C1 segment of cervical spinal cord (tissue), 14 donors: Measurements from ENCODE around the gene VPS13D.
A peak's percentile ranks its signal among the peaks of the same experiment; 100 is the strongest.
"Not testable (repeated sequence)": the region's sequence is repeated elsewhere in the genome, so short reads cannot be mapped to it uniquely, and the experiment has no call there.

Experiments used
- DNase-seq, 14 donors: peaks; one replicate each; lab custom pipeline; 2025; lab: John Stamatoyannopoulos, UW

VPS13D gene

GRCh38 chr1:12370333-12370975 is 140.6 kb downstream of the VPS13D start:
- no peak for DNase-seq

GRCh38 chr1:12371053-12371452 is 141.2 kb downstream of the VPS13D start:
- DNase-seq: no peak

DNA sequence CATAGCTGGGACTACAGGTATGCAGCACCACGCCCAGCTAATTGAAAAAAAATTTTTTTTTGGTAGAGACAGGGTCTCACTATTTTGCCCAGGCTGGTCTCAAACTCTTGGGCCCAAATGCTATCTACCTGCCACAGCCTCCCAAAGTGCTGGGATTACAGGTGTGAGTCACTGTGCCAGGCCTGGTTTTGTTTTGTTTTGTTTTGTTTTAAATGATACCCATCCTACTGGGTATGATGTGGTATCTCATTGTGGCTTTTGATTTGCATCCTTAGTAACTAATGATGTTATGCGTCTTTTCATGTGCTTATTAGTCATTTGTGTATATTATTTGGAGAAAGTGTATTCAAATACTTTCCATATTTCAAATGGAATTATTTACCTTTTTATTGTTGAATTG is 142.3 kb downstream of the VPS13D start:
- no peak for DNase-seq

DNA sequence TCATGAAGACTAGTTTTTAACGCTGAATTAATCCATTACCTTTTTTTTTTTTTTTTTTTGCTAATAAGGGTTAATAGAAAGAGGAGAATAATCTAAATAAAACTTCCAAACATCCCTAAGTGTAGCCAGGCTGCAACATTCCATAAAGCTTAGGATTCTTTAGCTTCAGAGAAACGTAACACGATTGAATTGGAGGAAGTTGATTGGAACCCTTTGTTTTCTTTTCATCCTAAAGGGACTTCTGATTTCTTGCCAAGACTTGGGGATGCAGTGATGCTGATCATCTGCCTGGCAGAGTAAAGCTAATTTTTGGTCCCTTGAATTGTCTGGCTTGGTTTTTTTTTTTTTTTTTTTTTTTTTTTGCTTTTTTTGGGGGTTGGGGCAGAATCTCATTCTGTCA is 142.9 kb downstream of the VPS13D start:
- no peak for DNase-seq

GRCh38 chr1:12375133-12375829 is 145.5 kb downstream of the VPS13D start:
- no peak for DNase-seq

GRCh38 chr1:12376236-12377045 is 146.6 kb downstream of the VPS13D start:
- peak in 2 of 14 donors; percentile 9 to 18 for DNase-seq

DNA sequence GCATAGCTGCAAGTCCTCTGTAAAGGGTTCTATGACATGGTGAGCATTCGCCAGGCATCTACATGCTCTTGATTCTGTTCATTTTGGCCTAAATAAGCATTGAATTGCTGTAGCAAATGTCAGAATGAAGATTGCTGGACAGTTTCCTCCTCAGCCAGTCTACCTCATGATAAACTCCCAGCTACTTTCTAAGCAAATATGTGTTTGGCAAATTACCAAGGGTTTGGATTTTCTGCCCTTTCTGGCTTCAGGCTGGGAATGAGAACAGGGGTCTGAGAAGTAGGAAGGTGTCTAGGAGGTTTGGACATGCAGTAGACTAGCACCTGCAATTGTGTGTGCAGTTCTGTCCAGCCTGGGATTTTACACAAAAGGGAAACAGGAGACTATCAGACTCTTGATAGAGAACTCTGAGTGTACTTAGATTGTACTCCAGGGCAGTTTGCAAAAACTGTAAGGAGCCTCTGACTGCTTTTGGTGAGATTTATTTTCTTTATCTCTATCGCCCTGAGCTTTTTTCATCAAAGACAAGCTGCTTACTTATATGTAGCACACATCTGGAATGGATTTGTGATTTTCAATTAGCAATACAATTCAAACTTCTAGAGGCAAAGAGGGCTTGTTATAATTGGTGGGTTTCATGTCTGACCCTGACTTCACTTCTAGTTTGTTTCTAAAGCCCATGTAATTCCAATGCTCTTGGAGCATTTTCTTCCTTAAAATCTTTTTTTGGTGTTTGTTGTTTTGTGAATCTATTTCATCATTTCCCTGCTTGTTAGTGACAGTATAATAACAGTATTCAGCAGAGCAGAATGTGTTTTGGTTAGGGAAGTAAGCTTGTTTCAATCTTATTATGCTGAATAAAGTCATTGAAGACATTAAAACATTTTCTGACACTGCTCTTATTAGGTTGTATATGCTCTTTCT is 150.8 kb downstream of the VPS13D start:
- no peak for DNase-seq

GRCh38 chr1:12383001-12383400 is 153.2 kb downstream of the VPS13D start:
- no peak for DNase-seq

GRCh38 chr1:12383786-12384185 is 154.0 kb downstream of the VPS13D start:
- DNase-seq: no peak

DNA sequence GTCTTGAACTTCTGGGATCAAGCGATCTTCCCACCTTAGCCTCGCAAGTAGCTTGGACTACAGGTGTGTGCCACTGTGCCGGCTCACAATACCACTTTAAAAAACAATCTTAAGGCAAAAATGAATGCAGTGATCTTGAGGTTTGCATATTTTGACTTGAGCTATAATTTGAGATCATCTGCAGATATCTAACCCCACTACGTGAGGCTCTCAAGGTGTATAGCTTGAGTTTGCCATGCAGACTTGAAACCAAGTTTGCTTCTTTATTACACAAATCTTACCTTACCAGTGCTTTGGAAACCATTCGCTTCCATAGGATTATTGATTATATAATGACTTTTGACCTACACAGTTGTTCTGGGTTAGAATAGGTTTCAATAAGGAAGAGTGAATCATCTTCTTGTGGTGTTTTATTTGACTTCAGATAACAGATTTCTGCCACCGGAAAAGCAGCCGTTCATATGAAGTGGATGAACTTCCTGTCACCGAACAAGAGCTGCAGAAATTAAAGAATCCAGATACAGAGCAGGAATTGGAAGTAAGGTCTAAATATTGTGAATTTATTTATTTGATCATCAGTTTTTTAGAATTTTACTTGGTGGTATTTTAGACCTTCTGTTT is 155.1 kb downstream of the VPS13D start:
- DNase-seq: no peak

DNA sequence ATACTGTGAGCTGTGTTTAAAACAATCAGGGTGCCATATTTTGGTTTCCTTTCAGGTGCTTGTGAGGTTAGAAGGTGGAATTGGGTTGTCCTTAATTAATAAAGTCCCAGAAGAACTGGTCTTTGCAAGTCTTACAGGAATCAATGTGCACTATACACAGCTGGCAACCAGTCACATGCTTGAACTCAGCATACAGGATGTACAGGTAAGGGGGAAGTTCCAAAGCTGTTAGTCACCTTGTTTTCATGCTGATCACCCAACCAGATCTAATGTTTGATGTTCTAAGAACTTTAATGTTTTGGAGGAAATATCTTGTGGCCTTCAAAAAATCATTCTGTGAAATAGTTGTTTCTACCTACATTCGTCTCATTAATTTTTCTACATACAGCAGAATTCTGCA is 156.3 kb downstream of the VPS13D start:
- no peak for DNase-seq

DNA sequence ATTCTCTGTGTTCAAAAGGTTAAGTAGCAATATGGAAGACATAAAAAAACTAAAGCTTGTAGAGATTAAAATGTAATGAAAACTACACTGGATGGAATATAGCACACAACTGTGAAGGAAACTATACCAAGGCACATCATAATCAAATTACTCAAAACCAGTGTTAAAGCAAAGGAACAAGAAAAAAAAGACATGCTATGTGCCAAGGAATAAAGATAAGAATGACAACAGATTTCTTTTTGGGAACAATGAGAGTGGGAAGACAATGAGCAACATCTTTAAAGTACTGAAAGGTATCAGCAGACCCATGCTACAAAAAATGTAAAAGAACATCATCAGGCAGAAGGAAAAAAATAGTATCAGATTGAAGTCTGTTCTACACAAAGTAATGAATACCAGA is 157.8 kb downstream of the VPS13D start:
- no peak for DNase-seq

- not testable (repeated sequence) for DNase-seq
Observed at GRCh38 chr1:12390296-12390695, 160.5 kb downstream of the VPS13D start.

GRCh38 chr1:12397462-12398450 is 167.9 kb downstream of the VPS13D start:
- DNase-seq: no peak

DNA sequence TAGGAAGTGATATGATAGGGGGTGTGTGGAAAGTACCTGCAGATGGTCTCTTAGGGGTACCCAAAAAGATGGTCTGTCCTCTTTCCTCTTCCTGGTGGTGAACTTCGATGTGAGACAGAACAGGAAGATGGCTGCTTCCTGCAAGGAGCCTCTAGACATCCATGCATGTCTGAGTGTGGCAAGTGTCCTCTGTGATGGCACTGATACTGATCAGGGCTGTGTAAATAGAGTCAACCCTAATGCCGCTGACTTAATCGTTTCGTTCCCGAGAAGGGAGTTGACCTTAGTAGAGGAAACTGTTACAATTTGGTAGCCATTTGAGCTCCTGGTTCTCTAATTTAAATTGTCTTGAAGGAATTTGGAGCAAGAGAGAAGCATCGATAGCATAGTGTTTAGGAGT is 168.6 kb downstream of the VPS13D start:
- no peak for DNase-seq

GRCh38 chr1:12400027-12400693 is 170.3 kb downstream of the VPS13D start:
- no peak for DNase-seq

- DNase-seq: no peak
Observed at GRCh38 chr1:12402159-12402673, 172.4 kb downstream of the VPS13D start.

GRCh38 chr1:12402842-12403241 is 173.0 kb downstream of the VPS13D start:
- DNase-seq: no peak

- DNase-seq: no peak
Observed at GRCh38 chr1:12404918-12405317, 175.1 kb downstream of the VPS13D start.
